Measurements from ENCODE around the gene SSR2.

DNA sequence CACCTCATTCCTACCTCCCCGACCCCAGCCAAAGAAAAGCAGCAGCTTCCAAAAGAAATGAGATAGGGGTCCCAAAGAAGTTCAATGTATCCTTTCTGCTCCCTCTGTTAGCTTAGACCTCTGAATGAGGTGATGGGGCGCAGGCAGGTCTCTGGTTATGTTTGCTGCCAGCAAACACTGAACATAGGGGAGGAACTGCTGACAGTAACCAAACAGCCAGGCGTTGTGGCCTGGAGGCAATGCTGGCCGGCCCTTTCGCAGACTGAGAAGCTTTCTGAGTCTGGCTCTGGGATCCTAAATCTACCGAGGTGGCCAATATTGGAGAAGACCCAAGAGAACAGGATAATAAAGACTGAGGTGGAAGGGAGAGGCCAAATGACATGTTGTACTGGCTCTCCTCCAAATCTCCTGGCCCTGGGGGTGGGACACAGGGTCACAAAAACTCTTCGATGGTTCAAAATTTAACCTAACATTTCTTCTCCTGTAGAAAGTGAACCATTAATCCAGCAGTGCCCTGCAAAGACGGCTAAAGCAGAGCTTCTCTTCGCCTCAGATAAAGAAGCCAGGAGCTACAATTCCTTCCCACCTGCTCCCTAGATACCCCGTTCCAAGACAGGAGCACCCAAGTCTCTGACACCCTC, 19.6 kb downstream of the SSR2 start:
- TF ChIP-seq, protein P1, sequence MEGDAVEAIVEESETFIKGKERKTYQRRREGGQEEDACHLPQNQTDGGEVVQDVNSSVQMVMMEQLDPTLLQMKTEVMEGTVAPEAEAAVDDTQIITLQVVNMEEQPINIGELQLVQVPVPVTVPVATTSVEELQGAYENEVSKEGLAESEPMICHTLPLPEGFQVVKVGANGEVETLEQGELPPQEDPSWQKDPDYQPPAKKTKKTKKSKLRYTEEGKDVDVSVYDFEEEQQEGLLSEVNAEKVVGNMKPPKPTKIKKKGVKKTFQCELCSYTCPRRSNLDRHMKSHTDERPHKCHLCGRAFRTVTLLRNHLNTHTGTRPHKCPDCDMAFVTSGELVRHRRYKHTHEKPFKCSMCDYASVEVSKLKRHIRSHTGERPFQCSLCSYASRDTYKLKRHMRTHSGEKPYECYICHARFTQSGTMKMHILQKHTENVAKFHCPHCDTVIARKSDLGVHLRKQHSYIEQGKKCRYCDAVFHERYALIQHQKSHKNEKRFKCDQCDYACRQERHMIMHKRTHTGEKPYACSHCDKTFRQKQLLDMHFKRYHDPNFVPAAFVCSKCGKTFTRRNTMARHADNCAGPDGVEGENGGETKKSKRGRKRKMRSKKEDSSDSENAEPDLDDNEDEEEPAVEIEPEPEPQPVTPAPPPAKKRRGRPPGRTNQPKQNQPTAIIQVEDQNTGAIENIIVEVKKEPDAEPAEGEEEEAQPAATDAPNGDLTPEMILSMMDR (IDR thresholded peaks at IDR 0.05; ENCODE audit: insufficient read depth, low read length, poor library complexity, severe bottlenecking), result no peak
- no peak for TF ChIP-seq EZH2phosphoT487 (conservative IDR thresholded peaks at IDR 0.05; ENCODE audit: low read length)
